Liver (tissue), 3 donors: Measurements from ENCODE around the gene CNOT3.

ENCODE experiments used
- FOXA1 ChIP-seq: IDR thresholded peaks from 2 replicates; pipeline ENCODE4 v1.6.1; 2016; ENCODE audit warnings: antibody characterized with exemption
- RAD21 ChIP-seq, 2 donors: IDR thresholded peaks; 2 replicates each; pipeline ENCODE4 v1.6.1; 2016; ENCODE audit warnings: antibody characterized with exemption in 2 of 2, mild to moderate bottlenecking in 2 of 2
- SP1 ChIP-seq: IDR thresholded peaks from 2 replicates; pipeline ENCODE4 v1.6.1; 2018; ENCODE audit warnings: antibody characterized with exemption, mild to moderate bottlenecking
- TAF1 ChIP-seq: conservative IDR thresholded peaks from 2 replicates; pipeline ENCODE4 v1.6.1; 2016; ENCODE audit warnings: antibody characterized with exemption, mild to moderate bottlenecking
- YY1 ChIP-seq: IDR thresholded peaks from 2 replicates; pipeline ENCODE4 v1.6.1; 2016; ENCODE audit warnings: antibody characterized with exemption, mild to moderate bottlenecking
- TF ChIP-seq, protein P1 (sequence below): fragments of 150-350 bp; IDR thresholded peaks from 2 replicates; pipeline ENCODE4 v1.5.1; 2017; ENCODE audit warnings: improper control_type of control experiment, low read depth, low read length; ENCODE audit not compliant: missing input control
- TF ChIP-seq, protein P2 (sequence below): IDR thresholded peaks from 2 replicates; pipeline ENCODE4 v1.6.1; 2016; ENCODE audit warnings: antibody characterized with exemption
- TF ChIP-seq, protein P3 (sequence below): IDR thresholded peaks from 2 replicates; pipeline ENCODE4 v1.6.1; 2016; ENCODE audit warnings: antibody characterized with exemption
- TF ChIP-seq, protein P4 (sequence below): IDR thresholded peaks from 2 replicates; pipeline ENCODE4 v1.6.1; 2016; ENCODE audit warnings: antibody characterized with exemption, mild to moderate bottlenecking
- donor health status: healthy.
- donor health status: healthy.

DNA sequence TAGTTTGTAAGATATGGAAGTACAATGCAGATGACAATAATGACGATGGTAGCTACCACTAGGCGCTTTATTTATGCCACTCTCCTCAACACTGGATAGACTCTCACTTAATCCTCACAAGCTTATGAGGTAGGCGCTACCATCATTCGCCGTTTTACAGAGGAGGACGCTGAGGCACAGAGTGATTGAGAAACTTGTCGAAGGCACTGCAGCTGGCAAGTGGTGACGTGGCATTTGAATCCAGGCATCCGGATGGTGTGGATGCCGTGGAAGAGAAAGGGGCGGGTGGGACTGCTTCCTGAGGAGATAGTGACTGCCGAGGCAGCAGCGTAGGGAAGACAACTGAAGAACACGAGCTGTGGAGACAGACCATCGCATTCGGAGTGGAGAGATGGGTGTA lies 61.8 kb downstream of the CNOT3 start:
- TF ChIP-seq, protein P1, sequence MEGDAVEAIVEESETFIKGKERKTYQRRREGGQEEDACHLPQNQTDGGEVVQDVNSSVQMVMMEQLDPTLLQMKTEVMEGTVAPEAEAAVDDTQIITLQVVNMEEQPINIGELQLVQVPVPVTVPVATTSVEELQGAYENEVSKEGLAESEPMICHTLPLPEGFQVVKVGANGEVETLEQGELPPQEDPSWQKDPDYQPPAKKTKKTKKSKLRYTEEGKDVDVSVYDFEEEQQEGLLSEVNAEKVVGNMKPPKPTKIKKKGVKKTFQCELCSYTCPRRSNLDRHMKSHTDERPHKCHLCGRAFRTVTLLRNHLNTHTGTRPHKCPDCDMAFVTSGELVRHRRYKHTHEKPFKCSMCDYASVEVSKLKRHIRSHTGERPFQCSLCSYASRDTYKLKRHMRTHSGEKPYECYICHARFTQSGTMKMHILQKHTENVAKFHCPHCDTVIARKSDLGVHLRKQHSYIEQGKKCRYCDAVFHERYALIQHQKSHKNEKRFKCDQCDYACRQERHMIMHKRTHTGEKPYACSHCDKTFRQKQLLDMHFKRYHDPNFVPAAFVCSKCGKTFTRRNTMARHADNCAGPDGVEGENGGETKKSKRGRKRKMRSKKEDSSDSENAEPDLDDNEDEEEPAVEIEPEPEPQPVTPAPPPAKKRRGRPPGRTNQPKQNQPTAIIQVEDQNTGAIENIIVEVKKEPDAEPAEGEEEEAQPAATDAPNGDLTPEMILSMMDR, result no peak
- TF ChIP-seq RAD21 (IDR thresholded peaks at IDR 0.05) (no peak), SP1 (no peak), FOXA1 (no peak), TAF1 (no peak), YY1 (no peak)
- TF ChIP-seq, protein P2, sequence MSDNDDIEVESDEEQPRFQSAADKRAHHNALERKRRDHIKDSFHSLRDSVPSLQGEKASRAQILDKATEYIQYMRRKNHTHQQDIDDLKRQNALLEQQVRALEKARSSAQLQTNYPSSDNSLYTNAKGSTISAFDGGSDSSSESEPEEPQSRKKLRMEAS, result no peak
- TF ChIP-seq, protein P3, sequence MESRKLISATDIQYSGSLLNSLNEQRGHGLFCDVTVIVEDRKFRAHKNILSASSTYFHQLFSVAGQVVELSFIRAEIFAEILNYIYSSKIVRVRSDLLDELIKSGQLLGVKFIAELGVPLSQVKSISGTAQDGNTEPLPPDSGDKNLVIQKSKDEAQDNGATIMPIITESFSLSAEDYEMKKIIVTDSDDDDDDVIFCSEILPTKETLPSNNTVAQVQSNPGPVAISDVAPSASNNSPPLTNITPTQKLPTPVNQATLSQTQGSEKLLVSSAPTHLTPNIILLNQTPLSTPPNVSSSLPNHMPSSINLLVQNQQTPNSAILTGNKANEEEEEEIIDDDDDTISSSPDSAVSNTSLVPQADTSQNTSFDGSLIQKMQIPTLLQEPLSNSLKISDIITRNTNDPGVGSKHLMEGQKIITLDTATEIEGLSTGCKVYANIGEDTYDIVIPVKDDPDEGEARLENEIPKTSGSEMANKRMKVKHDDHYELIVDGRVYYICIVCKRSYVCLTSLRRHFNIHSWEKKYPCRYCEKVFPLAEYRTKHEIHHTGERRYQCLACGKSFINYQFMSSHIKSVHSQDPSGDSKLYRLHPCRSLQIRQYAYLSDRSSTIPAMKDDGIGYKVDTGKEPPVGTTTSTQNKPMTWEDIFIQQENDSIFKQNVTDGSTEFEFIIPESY, result no peak
- TF ChIP-seq, protein P4, sequence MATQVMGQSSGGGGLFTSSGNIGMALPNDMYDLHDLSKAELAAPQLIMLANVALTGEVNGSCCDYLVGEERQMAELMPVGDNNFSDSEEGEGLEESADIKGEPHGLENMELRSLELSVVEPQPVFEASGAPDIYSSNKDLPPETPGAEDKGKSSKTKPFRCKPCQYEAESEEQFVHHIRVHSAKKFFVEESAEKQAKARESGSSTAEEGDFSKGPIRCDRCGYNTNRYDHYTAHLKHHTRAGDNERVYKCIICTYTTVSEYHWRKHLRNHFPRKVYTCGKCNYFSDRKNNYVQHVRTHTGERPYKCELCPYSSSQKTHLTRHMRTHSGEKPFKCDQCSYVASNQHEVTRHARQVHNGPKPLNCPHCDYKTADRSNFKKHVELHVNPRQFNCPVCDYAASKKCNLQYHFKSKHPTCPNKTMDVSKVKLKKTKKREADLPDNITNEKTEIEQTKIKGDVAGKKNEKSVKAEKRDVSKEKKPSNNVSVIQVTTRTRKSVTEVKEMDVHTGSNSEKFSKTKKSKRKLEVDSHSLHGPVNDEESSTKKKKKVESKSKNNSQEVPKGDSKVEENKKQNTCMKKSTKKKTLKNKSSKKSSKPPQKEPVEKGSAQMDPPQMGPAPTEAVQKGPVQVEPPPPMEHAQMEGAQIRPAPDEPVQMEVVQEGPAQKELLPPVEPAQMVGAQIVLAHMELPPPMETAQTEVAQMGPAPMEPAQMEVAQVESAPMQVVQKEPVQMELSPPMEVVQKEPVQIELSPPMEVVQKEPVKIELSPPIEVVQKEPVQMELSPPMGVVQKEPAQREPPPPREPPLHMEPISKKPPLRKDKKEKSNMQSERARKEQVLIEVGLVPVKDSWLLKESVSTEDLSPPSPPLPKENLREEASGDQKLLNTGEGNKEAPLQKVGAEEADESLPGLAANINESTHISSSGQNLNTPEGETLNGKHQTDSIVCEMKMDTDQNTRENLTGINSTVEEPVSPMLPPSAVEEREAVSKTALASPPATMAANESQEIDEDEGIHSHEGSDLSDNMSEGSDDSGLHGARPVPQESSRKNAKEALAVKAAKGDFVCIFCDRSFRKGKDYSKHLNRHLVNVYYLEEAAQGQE, result no peak
